ENCODE results near the gene DUSP10. TPM values are rescaled to one million over a fixed set of nuclear protein-coding genes. Genes with fewer than 3 reads are reported as not detected.

DUSP10 gene
- total RNA-seq, 2 experiments from 2014 or later: 2.6 to 4.4 TPM

DNA sequence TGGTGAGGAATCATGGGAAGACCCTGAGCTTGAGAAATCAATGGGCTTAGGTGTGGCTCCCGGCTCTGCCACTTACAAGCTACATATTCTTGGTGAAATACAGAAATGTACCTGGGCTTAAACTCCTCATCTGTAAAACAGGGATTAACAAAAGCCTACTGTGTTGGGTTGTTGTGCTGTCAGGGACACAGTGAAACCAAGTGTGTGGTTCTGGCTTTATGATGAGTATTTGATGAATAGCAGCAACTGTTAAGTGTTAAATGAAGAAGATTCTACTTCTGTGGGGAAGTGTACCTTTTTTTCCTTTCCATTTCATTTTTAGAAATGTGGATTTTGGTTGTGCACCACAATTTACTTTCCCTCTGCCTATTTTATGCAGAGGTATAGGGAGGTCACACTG is 41.1 kb upstream of the DUSP10 start:
- H3K79me2 ChIP-seq (ENCODE audit: insufficient read depth, low read depth, low read length): no peaks in the 10 kb centered on the region
- no peak for DNase-seq (ENCODE audit: low spot score)
- H3K9me2 ChIP-seq (ENCODE audit: insufficient read depth, low read length): no peaks in the 10 kb centered on the region
- H3K4me3 ChIP-seq (ENCODE audit: low read depth, low read length, poor library complexity, severe bottlenecking): no peak overlapping the region
- H2AFZ ChIP-seq (ENCODE audit: low read length): no peak overlapping the region
- no TSS peak for BruUV-seq (replicated peaks)
- no peaks in the 10 kb centered on the region for H4K20me1 ChIP-seq (ENCODE audit: insufficient read depth, low read length)
- CTCF ChIA-PET (ENCODE audit: unreplicated experiment): no interaction called here
- TF ChIP-seq, protein P1, sequence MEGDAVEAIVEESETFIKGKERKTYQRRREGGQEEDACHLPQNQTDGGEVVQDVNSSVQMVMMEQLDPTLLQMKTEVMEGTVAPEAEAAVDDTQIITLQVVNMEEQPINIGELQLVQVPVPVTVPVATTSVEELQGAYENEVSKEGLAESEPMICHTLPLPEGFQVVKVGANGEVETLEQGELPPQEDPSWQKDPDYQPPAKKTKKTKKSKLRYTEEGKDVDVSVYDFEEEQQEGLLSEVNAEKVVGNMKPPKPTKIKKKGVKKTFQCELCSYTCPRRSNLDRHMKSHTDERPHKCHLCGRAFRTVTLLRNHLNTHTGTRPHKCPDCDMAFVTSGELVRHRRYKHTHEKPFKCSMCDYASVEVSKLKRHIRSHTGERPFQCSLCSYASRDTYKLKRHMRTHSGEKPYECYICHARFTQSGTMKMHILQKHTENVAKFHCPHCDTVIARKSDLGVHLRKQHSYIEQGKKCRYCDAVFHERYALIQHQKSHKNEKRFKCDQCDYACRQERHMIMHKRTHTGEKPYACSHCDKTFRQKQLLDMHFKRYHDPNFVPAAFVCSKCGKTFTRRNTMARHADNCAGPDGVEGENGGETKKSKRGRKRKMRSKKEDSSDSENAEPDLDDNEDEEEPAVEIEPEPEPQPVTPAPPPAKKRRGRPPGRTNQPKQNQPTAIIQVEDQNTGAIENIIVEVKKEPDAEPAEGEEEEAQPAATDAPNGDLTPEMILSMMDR (conservative IDR thresholded peaks at IDR 0.05; ENCODE audit: low read length): no peak
- no peak for TF ChIP-seq EZH2phosphoT487 (IDR thresholded peaks at IDR 0.05; ENCODE audit: borderline replicate concordance, low read depth, low read length)
- H3K4me2 ChIP-seq (ENCODE audit: low read length): no peak overlapping the region
- POLR2A ChIA-PET: interaction anchor here (1.5 kb wide), 1 partner anchor 12 kb away, joined by 3 read pairs; no protein-coding TSS in a partner anchor
- H3K9me3 ChIP-seq (ENCODE audit: low read length): no peaks in the 10 kb centered on the region
- intact Hi-C loops (cut with micrococcal nuclease; ENCODE audit: unreplicated experiment): no loop called here
- no peaks in the 10 kb centered on the region for H3K4me1 ChIP-seq (ENCODE audit: insufficient read depth, low read length, poor library complexity, severe bottlenecking)
- no peaks in the 10 kb centered on the region for H3K36me3 ChIP-seq (ENCODE audit: insufficient read depth, low read length)
- H3K27ac ChIP-seq (ENCODE audit: low read depth, low read length, poor library complexity, severe bottlenecking): no peak overlapping the region

DNA sequence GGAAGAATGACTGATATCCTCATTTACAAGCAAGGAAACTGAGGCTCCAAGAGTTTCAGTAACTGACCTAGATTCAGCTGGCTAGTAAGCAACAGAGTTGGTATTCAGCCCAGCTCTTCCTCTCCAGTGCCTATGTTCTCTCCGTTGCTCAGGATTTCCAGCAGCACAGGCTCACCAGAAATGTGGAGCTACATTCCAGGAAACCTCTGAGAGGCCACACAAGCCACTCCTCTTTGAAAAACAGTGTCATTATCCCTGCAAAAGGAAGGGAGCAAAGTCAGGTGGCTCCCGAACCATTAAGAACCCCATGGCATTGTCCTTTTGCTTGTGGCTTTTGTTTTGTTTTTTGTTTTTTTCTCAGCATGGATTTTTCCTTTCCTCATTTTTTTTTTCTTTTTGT is 40.6 kb upstream of the DUSP10 start:
- no peak for DNase-seq (ENCODE audit: low spot score)
- Histone ChIP-seq H3K27ac (ENCODE audit: low read depth, low read length, poor library complexity, severe bottlenecking) (no peak overlapping the region), H3K9me3 (ENCODE audit: low read length) (no peaks in the 10 kb centered on the region), H3K36me3 (ENCODE audit: insufficient read depth, low read length) (no peaks in the 10 kb centered on the region), H3K4me1 (ENCODE audit: insufficient read depth, low read length, poor library complexity, severe bottlenecking) (no peaks in the 10 kb centered on the region), H3K4me3 (ENCODE audit: low read depth, low read length, poor library complexity, severe bottlenecking) (no peak overlapping the region), H4K20me1 (ENCODE audit: insufficient read depth, low read length) (no peaks in the 10 kb centered on the region), H3K79me2 (ENCODE audit: insufficient read depth, low read depth, low read length) (no peaks in the 10 kb centered on the region), H3K4me2 (ENCODE audit: low read length) (no peak overlapping the region), H2AFZ (ENCODE audit: low read length) (no peak overlapping the region), H3K9me2 (ENCODE audit: insufficient read depth, low read length) (no peaks in the 10 kb centered on the region)
- ChIA-PET POLR2A (interaction anchor here (1.5 kb wide), 1 partner anchor 12 kb away, joined by 3 read pairs; no protein-coding TSS in a partner anchor), CTCF (ENCODE audit: unreplicated experiment) (no interaction called here)
- no TSS peak for BruUV-seq (replicated peaks)
- intact Hi-C loops (cut with micrococcal nuclease; ENCODE audit: unreplicated experiment): no loop called here
- TF ChIP-seq, protein P1 (conservative IDR thresholded peaks at IDR 0.05; ENCODE audit: low read length): no peak
- no peak for TF ChIP-seq EZH2phosphoT487 (IDR thresholded peaks at IDR 0.05; ENCODE audit: borderline replicate concordance, low read depth, low read length)

DNA sequence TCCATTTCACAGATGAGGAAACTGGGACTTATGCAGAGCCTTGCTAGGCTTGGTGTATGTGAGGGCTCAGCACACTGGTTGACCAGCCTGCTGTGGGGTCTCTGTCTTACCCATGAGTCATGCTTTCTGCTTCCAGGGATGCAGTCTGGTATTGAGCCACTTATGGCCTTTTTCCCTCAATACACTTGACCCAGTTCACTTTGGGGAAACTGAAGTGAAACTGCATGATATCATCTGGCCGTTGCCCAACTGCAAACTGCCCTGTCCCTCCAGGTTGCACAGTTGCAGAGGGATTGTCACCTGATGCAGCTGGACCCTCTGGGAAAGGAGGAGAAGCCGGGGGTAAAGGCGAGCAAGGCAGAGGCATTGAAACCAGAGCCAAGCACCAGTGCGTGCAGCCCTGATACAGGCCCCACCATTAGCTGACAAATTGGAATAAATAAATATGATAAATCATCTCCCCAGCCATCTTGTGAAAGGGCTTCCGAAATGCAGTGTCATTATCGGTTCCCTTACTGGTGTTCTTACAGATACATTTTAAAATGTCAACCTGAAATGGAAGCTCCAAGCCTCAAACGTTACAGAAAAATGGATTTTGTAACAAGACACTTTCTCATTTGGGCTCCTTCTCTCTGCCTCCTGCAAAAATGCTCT is 39.3 kb upstream of the DUSP10 start:
- Histone ChIP-seq H3K4me2 (ENCODE audit: low read length) (no peak overlapping the region), H3K36me3 (ENCODE audit: insufficient read depth, low read length) (no peaks in the 10 kb centered on the region), H3K79me2 (ENCODE audit: insufficient read depth, low read depth, low read length) (no peaks in the 10 kb centered on the region), H3K4me1 (ENCODE audit: insufficient read depth, low read length, poor library complexity, severe bottlenecking) (peaks cover 6% of the 10 kb centered on the region), H3K4me3 (ENCODE audit: low read depth, low read length, poor library complexity, severe bottlenecking) (no peak overlapping the region), H3K9me2 (ENCODE audit: insufficient read depth, low read length) (no peaks in the 10 kb centered on the region), H2AFZ (ENCODE audit: low read length) (no peak overlapping the region), H4K20me1 (ENCODE audit: insufficient read depth, low read length) (no peaks in the 10 kb centered on the region), H3K9me3 (ENCODE audit: low read length) (no peaks in the 10 kb centered on the region), H3K27ac (ENCODE audit: low read depth, low read length, poor library complexity, severe bottlenecking) (no peak overlapping the region)
- intact Hi-C loops (cut with micrococcal nuclease; ENCODE audit: unreplicated experiment): no loop called here
- no peak for TF ChIP-seq EZH2phosphoT487 (IDR thresholded peaks at IDR 0.05; ENCODE audit: borderline replicate concordance, low read depth, low read length)
- TF ChIP-seq, protein P1 (conservative IDR thresholded peaks at IDR 0.05; ENCODE audit: low read length): no peak
- BruUV-seq (replicated peaks): no TSS peak
- POLR2A ChIA-PET: interaction anchor here (0.7 kb wide), 1 partner anchor 27 kb away, joined by 3 read pairs; no protein-coding TSS in a partner anchor
- DNase-seq (ENCODE audit: low spot score): no peak
- CTCF ChIA-PET (ENCODE audit: unreplicated experiment): no interaction called here

All from OCI-LY7 (cell line).